Panc1 (cell line): ENCODE results near the gene KPTN. TPM values are rescaled to one million over a fixed set of nuclear protein-coding genes. Genes with fewer than 3 reads are reported as not detected.

ENCODE experiments used
- ATAC-seq: fragments of 200-7000 bp; cut with Tn5 transposase; 2 replicates; pipeline ENCODE4 v1.9.1; 2020; ENCODE audit warnings: mild to moderate bottlenecking, moderate library complexity
- BruUV-seq: library from RNA; stranded (reverse); fragments of 400-500 nt; replicated peaks from 2 replicates; lab custom pipeline; 2021; lab: Mats Ljungman, UMichigan
- CTCF ChIA-PET: fragments of 300-600 bp; sonication (Branson Sonifier 250); formaldehyde crosslinking; loops from one replicate; lab custom pipeline; 2022; ENCODE audit warnings: antibody characterized with exemption; lab: Charles Lee
- POLR2A ChIA-PET: fragments of 300-600 bp; sonication (Branson Sonifier 250); formaldehyde crosslinking; loops from one replicate; lab custom pipeline; 2022; ENCODE audit warnings: antibody characterized with exemption; lab: Charles Lee
- DNase-seq: peaks from one replicate; pipeline ENCODE4 v3.0.0-alpha.2; 2010; ENCODE audit warnings: low read depth, low spot score
- H3K27ac ChIP-seq: 2 replicates; pipeline ENCODE4 v1.5.1; 2011; ENCODE audit warnings: mild to moderate bottlenecking, low read length, inconsistent platforms
- H3K27me3 ChIP-seq: fragments of 200-500 bp; sonication (Bioruptor generic); 2 replicates; pipeline ENCODE4 v1.6.0; 2014; ENCODE audit warnings: low read length, inconsistent platforms; ENCODE audit not compliant: control insufficient read depth, insufficient read depth
- H3K36me3 ChIP-seq: fragments of 200-500 bp; sonication (Bioruptor generic); 2 replicates; pipeline ENCODE4 v1.5.1; 2014; ENCODE audit warnings: inconsistent platforms, mild to moderate bottlenecking, low read length, moderate library complexity; ENCODE audit not compliant: control insufficient read depth, insufficient read depth
- H3K4me1 ChIP-seq: 2 replicates; pipeline ENCODE4 v1.5.1; 2011; ENCODE audit warnings: inconsistent platforms, mild to moderate bottlenecking, low read length, moderate library complexity; ENCODE audit not compliant: control insufficient read depth, insufficient read depth
- H3K4me3 ChIP-seq, 2 experiments: 2 replicates each; pipeline ENCODE4 v1.5.1; 2011 to 2012; ENCODE audit warnings: low read depth in 2 of 2, low read length in 2 of 2, mild to moderate bottlenecking in 2 of 2, inconsistent platforms in 1 of 2, moderate library complexity in 1 of 2
- H3K9me3 ChIP-seq: fragments of 200-500 bp; sonication (Bioruptor generic); 2 replicates; pipeline ENCODE4 v1.5.1; 2014; ENCODE audit warnings: low read depth, mild to moderate bottlenecking, inconsistent platforms, low read length, moderate library complexity; ENCODE audit not compliant: control insufficient read depth, insufficient read depth
- CTCF ChIP-seq: fragments of 450-650 bp; IDR thresholded peaks from 2 replicates; pipeline ENCODE4 v1.5.1; 2017; ENCODE audit warnings: mild to moderate bottlenecking
- POLR2AphosphoS5 ChIP-seq: IDR thresholded peaks from 2 replicates; pipeline ENCODE4 v1.6.1; 2012; ENCODE audit warnings: mild to moderate bottlenecking, low read depth, low read length, moderate library complexity
- REST ChIP-seq, 2 experiments: IDR thresholded peaks; 2 replicates each; pipeline ENCODE4 v1.6.1; 2011 to 2012; ENCODE audit warnings: low read depth in 2 of 2, control low read depth in 1 of 2, low read length in 1 of 2, mild to moderate bottlenecking in 1 of 2, moderate library complexity in 1 of 2; ENCODE audit not compliant: insufficient read depth in 1 of 2
- SIN3A ChIP-seq: IDR thresholded peaks from 2 replicates; pipeline ENCODE4 v1.6.1; 2012; ENCODE audit warnings: low read depth, mild to moderate bottlenecking, low read length, moderate library complexity, borderline replicate concordance; ENCODE audit not compliant: insufficient read depth
- TCF7L2 ChIP-seq: IDR thresholded peaks from 2 replicates; pipeline ENCODE4 v1.6.1; 2011; ENCODE audit warnings: mild to moderate bottlenecking, low read depth, low read length, inconsistent platforms
- in situ Hi-C: cut with HindIII; loops from 2 replicates; pipeline ENCODE4 v1.10.0; 2016; ENCODE audit warnings: low sequenced_read_pairs, low pct_unique_long_range_greater_than_20kb
- intact Hi-C: fragments of 100-400 bp; cut with micrococcal nuclease; formaldehyde crosslinking; loops from one replicate; pipeline ENCODE4 v1.10.0; 2022; ENCODE audit not compliant: unreplicated experiment
- total RNA-seq: library from RNA; stranded (reverse); gene quantifications from one replicate; pipeline ENCODE4 v1.2.1, GENCODE V29; 2021; ENCODE audit not compliant: unreplicated experiment

Gene KPTN
- total RNA-seq, 1 experiment from 2014 or later: 26.5 TPM

GRCh38 chr19:47469719-47470118 lies 14.3 kb downstream of the KPTN start:
- in situ Hi-C loops (no loop called here), intact Hi-C loops (no loop called here)
- no peaks in the 10 kb centered on the region; the same call in none of the 2 replicates for H3K4me1 ChIP-seq
- TF ChIP-seq POLR2AphosphoS5 (no peak), CTCF (no peak), SIN3A (no peak), TCF7L2 (no peak), REST (IDR thresholded peaks at IDR 0.05; ENCODE audit: insufficient read depth in 1 of 2, low read depth in 2 of 2, low read length in 1 of 2) (no peak)
- H3K27ac ChIP-seq: no peak overlapping the region
- H3K9me3 ChIP-seq: no peaks in the 10 kb centered on the region
- ATAC-seq (no peak), DNase-seq (no peak)
- BruUV-seq: no TSS peak
- ChIA-PET POLR2A (no interaction called here), CTCF (no interaction called here)
- no peaks in the 10 kb centered on the region; the same call in 1 of the 2 replicates for H3K27me3 ChIP-seq
- no peaks in the 10 kb centered on the region for H3K36me3 ChIP-seq
- H3K4me3 ChIP-seq: no peak overlapping the region

- in situ Hi-C loops: no loop called here
- ATAC-seq: peak; percentile 27; the same call in 1 of the 2 replicates
These were observed 14.7 kb downstream of the KPTN start for GRCh38 chr19:47469363-47469700.

More at GRCh38 chr19:47469363-47469700, 14.7 kb downstream of the KPTN start:
- no peak for DNase-seq
- Histone ChIP-seq H3K27ac (no peak overlapping the region), H3K36me3 (no peaks in the 10 kb centered on the region), H3K27me3 (no peaks in the 10 kb centered on the region; the same call in 1 of the 2 replicates), H3K4me1 (no peaks in the 10 kb centered on the region; the same call in none of the 2 replicates), H3K9me3 (no peaks in the 10 kb centered on the region), H3K4me3 (no peak overlapping the region)
- ChIA-PET POLR2A (no interaction called here), CTCF (no interaction called here)
- no TSS peak for BruUV-seq
- no peak for TF ChIP-seq CTCF
- no peak for TF ChIP-seq REST (IDR thresholded peaks at IDR 0.05; ENCODE audit: insufficient read depth in 1 of 2, low read depth in 2 of 2, low read length in 1 of 2)
- no peak for TF ChIP-seq SIN3A
- TF ChIP-seq POLR2AphosphoS5: no peak
- no peak for TF ChIP-seq TCF7L2
- intact Hi-C loops: no loop called here
